HK-2 (cell line): ENCODE results near the gene ZCCHC3.
"Not testable (repeated sequence)": the region's sequence is repeated elsewhere in the genome, so short reads cannot be mapped to it uniquely, and the experiment has no call there.

Source experiments
- DNase-seq: peaks from one replicate; pipeline ENCODE4 v3.0.0-alpha.2; 2018; ENCODE audit not compliant: unreplicated experiment

Gene ZCCHC3, protein sequence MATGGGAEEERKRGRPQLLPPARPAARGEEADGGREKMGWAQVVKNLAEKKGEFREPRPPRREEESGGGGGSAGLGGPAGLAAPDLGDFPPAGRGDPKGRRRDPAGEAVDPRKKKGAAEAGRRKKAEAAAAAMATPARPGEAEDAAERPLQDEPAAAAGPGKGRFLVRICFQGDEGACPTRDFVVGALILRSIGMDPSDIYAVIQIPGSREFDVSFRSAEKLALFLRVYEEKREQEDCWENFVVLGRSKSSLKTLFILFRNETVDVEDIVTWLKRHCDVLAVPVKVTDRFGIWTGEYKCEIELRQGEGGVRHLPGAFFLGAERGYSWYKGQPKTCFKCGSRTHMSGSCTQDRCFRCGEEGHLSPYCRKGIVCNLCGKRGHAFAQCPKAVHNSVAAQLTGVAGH

GRCh38 chr20:297098-297924 is at the start of gene ZCCHC3:
Gene ZCCHC3 (plus strand): TSS chr20:297570. CDS start chr20:297587, 17 bp downstream.
- peak; percentile 95 for DNase-seq

DNA sequence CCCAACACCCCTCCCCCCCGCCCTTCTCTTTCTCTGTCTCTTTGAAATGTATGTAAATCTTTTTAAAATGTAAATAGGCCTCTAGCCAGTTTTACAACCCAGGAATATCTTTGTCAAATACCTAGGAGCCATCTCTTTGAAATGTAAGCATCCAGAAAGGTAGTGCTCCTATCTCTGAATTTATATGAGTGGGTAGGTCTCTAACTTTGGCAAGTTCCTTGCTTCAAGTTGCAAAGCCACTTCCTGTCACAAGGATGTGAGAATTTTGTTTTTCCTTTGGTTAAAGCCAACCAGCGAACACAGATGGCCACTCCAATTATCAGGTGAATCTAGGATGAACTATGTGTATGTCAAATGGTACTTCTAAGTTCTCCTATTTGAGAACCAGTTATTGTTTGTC is 46.0 kb upstream of the ZCCHC3 start:
- no peak for DNase-seq

DNA sequence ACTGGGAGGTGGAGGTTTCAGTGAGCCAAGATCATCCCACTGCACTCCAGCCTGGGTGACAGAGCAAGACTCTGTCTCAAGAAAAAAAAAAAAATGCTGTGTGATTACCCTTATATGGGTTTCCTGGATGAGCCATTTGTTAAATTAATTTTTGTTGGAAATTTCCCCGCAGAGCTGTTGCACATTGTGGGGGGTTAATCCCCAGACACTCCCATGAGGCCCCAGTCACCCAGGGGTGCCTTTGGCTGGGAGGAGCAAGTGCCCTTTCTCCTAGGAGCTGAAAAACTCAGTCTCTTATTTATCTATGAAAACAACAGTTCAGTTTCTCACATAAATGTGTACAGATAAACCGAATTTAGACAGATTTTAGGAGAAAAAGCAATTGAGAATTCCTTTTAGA is 44.6 kb upstream of the ZCCHC3 start:
- DNase-seq, result no peak

DNA sequence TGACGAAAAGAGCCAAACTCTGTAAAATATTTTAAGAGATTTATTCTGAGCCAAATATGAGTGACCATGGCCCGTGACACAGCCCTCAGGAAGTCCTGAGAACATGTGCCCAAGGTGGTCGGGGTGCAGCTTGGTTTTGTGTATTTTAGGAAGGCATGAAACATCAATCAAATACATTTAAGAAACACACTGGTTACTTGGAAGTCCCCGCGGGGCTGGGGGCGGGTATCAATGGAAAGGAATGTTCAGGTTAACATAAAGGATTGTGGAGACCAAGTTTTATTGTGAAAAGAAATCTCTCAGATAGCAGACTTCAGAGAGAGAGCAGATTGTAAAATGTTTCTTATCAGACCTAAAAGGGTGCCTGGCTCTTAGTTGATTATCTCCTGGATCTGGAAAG is 43.9 kb upstream of the ZCCHC3 start:
- not testable (repeated sequence) for DNase-seq

DNA sequence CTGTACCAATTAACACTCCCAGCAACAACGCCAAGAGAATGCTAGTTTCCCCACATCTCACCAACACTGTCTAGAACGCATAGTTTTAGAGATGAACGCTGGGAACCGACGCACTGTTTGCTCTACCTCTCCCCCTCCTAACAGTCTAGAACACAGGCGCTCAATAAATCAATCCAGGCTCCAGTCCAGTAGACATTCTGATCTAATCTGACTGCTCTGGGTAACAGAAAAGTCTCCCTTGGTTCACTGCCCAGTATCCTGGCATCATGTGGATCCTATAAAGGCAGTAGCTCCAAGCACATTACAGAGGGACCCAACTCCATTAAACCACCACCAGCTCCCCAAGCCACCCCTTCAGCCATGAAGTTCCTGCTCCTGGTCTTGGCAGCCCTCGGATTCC is 40.0 kb upstream of the ZCCHC3 start, which contains the start of gene DEFB132:
Gene DEFB132 (plus strand): TSS at position 306 of the 400 bp plus-strand sequence. CDS start 55 bp downstream, at position 361.
- no peak for DNase-seq

DNA sequence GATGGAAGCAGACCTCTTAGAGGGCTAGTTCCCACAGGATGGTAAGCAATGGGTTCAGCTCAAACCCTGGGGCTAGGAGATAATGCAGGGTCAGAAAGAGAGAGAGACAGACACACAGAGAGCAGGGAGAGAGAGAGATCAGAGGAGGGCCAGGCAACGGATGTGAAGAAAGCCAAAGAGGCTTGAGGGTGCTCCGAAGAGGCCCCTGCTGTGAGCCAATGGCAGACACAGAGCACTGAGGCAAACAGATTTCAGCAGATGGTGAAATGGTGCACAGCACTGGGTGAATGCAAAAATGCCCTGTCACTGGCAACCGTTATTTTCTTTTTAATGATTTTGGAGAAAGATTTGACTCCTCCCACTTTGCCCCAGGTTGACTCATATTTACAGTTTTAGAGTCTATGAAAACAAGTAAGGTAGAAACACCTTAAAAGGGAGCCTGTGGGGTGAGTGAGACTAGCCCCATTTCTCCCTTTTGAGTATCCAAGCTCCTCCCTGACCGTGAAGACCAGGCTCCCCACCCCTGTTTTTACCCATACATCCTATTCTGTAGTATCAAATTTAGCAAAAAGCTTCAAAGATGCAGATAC is 39.0 kb upstream of the ZCCHC3 start:
- no peak for DNase-seq

DNA sequence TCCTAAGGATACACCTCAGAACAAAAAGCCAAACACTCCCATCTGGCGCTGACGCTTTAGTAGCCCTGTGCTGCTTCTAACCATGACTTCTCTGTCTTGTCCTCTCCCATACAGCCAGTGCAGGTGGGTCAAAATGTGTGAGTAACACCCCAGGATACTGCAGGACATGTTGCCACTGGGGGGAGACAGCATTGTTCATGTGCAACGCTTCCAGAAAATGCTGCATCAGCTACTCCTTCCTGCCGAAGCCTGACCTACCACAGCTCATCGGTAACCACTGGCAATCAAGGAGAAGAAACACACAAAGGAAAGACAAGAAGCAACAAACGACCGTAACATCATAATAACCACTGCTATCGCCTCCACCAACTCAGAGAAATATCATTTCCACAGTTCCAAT is 38.4 kb upstream of the ZCCHC3 start:
- DNase-seq, result peak; percentile 30

- no peak for DNase-seq
These were observed 37.4 kb upstream of the ZCCHC3 start for GRCh38 chr20:259981-260380.

DNA sequence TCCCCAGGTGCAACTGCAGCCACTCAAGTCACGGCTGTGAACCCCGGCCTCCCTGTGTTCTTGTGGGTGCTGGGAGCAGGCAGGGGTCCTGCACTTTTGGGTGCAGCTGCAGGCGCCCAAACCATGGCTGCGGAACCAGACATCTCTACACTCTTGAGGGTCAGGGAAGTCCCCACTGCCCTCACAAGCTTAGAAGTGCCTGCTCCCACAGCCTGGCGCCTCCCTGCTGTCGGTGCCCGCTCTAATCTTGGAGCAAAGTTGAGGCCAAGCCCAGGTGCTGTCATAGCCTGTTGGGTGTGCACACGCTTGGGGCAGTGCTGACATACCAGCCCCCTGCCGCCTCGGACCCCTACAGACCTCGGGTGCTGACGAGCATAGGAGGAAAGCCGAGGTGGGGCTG is 33.7 kb upstream of the ZCCHC3 start:
- DNase-seq, result no peak

DNA sequence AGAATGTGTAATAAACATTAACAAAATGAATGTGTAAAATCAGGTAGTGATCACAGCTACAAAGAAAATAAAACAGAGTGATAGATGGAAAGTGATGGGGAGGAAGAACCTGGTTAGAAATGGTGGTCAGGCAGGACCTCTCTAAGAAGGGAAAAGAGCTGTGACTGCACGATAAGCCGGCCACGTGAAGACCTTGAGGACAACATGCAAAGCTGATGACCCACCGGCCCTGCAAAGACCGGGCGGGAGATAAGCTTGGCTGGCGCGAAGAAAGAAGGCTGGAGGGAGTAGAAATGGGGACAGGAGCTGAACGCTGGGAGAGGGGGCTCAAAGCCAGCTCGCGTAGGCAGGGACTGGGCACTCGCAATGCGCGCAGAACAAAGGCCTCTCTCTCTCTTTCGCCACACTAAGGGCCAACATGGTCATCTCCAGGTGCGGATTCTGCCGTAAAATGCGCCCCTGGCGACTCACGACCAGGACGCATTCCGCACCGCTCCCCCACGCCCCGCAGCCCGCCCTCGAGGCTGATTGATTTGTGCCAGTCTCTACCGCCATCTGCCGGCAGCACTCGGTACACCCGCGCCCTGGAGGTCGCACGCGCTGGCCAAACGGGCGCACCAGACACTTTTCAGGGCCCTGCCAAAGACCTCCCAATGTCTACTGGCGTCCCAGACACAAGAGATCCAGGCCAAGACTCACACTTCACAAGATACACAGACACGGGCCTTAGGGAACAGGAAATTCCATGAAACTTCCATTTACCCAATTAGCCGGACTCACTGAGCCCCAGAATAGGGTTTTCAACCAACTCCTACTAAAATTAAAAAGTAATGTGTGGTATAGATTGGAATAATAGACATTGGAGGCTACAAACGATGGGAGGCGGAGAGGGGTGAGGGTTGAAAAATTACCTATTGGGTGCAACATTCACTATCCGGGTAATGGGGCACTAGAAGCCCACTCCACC is 30.5 kb upstream of the ZCCHC3 start:
- DNase-seq, result peak; percentile 96

DNA sequence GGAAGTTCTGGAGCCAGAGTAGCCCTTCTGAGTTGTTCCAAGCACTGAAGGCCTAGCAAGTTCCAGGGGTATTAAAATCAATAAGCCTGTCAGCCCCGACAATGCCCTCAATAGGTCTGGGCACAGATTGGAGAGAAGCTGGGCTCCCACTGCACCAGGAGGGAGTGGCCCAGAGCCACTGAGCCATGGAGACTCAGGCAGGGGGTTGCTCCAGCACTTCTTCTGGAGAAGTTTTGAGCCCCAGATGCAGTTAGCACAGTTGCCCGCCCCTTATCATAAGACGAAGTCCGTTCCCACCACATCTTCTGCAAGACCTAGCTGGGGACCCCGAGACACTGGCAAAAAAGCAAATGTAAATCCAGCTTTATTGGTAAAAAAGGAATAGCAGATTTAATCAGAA is 26.9 kb upstream of the ZCCHC3 start:
- no peak for DNase-seq

- DNase-seq, result no peak
These were observed 26.3 kb upstream of the ZCCHC3 start for GRCh38 chr20:271069-271468.

DNA sequence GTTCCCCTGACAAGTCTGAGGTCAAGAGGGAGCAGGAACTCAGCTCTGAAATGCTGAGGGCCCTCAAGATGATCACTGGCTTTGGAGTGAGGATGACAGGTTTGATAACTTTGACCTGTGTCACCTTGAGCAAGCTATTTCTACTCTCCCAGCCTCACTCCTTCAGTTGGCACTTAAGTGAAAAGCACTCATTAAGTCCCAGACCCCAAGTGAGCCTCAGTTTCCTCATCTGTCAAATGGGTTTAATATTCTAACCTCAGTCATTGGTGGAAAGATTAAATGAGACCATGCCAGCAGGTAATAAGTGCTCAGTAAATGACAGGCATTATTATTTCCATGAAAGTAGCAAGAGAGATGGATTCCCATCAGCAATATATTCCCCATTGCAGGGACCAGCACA is 25.8 kb upstream of the ZCCHC3 start:
- DNase-seq, result no peak

GRCh38 chr20:272718-273117 is 24.7 kb upstream of the ZCCHC3 start:
- no peak for DNase-seq

- no peak for DNase-seq
These were observed 23.5 kb upstream of the ZCCHC3 start for GRCh38 chr20:273884-274283.

- DNase-seq, result no peak
These were observed 21.6 kb upstream of the ZCCHC3 start for GRCh38 chr20:275791-276190.

DNA sequence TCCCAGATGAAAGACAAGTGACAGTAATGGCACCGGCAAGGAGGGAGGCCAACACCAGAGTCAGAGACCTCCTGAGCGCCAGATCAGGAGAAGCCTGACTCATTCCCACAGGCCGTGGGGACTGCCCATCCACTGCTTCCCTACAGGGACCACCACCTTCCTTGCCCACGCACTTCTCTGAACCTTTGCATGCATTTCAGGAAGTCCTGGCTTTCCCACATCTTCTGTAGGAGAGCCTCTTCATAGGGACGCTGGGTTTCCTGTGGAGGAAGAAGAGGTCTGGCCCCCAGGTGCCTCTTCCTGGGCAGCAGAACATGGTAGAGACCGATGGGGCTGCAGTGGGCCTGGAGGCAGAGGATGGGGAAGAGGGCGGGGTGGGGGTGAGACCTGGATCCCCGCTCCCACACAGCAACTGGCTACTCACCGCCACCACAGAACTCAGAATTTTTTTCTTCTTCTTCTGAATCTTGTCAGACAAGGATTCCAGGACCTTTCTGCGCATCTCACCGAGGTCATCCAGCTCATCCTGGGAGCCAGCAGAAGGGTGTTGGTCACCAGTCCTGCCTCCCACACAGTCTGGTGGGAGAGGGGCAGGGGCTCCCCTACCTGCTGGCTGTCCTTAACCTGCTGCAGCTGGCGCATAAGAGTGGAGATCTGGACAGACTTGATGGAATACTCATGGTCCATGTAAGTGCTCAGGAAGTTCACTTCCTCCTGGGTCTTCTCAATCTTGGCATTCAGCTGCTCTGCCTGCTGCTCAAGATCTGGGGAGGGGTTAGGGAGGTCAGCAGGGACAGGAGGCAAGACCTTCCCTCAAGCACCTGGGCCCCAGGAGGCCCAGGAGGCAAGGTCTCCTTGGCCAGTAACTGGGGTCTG is 20.5 kb upstream of the ZCCHC3 start:
- no peak for DNase-seq

DNA sequence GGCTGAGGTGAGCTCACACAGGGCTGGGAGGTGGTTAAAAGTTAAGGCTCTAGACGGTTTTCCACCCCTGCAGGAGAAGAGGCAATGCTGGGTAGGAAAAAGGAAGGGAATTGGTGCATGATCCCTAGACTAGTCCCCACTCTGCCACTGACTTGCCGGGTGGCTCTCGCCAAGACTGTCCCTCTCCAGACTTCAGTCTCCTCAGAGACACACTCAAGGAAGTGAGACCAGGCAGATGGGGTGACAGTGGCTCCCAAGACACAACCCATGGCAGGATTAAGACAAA is 19.9 kb upstream of the ZCCHC3 start:
- no peak for DNase-seq

GRCh38 chr20:278181-278580 is 19.2 kb upstream of the ZCCHC3 start:
- DNase-seq, result no peak
